NCI-H187 treated with DMSO at 0.1 percent for 48 hours (cell line): ENCODE data around the gene LINC00632.

Experiments used
- DNase-seq: peaks from one replicate; lab custom pipeline; 2025; lab: John Stamatoyannopoulos, UW

The LINC00632 gene

GRCh38 chrX:140765043-140765784 lies 55.7 kb downstream of the LINC00632 start:
- no peak for DNase-seq

DNA sequence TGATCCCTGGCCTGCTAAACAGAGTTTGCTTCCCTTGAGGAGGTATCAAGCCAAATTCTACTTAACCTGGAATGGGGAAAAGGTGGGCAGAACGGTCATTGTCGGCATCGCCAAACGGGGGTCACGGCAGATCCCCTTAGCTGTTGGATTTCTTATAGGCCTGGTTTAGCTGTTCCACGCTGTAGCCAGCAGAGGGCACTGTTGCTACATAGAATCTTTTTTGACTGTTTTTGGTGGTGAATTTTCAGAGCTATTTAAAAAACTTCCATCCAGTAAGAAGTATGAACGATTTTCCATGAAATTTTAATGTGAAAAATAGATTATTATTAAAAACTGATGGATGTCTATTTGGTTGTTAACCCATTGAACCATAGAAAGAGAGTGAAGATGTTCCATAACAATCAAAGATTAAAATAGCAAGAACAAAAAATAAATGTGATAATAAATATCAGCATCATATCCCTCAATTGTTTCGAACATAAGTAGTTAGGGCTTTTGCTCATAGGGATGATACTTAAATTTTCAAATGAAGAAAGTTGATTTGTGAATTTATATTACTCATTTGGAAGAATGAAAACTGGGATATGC lies 56.6 kb downstream of the LINC00632 start:
- no peak for DNase-seq

- no peak for DNase-seq
These were observed 58.1 kb downstream of the LINC00632 start for GRCh38 chrX:140767646-140768045.

DNA sequence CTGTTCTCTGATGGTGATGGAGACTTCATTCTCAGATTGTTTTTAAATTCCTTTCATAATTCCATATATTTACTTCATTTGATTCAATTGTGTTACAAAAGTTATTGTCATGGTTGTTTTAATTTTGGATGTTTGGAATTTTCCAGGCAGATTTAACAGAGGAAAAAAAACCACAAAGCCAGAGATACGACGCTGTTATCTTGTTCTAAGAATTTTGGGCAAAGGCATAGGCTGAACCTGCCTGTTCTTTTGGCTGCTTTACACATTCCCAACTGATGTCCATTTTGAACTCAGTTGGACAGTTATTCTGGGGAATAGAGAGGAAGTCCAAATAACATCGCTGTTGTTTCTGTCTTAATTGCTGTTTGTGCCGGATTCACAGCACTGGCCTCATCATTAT lies 65.7 kb downstream of the LINC00632 start:
- DNase-seq = no peak

DNA sequence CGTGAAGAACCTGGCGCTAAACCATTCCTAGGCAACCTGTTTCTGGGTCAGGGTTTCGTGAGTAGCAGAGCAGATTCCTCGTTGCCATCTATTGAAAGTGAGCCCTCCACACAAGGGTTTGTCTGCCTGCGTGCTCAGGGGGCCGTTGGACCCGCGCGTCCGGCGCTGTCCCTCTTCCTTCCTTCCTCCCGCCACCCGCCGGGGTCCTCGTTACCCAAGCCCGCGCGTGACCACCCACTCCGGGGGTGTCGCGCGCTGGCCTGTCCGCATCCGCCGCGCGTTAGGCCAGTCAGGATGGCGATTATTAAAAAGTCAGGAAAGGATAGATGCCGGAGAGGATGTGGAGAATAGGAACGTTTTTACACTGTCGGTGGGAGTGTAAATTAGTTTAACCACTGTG lies 66.8 kb downstream of the LINC00632 start:
- no peak for DNase-seq

GRCh38 chrX:140794642-140795041 lies 85.1 kb downstream of the LINC00632 start:
- DNase-seq = no peak

DNA sequence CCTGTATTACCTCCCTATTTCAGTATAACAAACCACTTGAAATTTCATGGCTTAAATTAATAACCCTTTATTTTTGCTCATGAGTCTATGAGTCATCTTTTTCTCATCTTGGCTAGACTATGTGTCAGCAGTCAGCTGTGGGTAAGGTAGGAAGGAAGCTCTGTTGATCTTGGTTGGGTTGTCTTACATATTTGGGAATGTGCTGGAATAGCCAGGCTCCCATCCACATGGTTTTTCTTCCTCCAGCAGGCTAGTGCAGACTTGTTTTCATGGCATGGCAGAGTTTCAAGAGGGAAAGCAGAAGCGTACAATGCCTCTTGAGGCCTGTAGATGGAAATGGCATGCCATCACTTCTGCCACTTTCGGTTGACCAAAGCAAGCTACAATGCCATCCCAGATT lies 89.7 kb downstream of the LINC00632 start:
- DNase-seq = no peak

- DNase-seq = no peak
These were observed 94.7 kb downstream of the LINC00632 start for GRCh38 chrX:140804292-140804691.

DNA sequence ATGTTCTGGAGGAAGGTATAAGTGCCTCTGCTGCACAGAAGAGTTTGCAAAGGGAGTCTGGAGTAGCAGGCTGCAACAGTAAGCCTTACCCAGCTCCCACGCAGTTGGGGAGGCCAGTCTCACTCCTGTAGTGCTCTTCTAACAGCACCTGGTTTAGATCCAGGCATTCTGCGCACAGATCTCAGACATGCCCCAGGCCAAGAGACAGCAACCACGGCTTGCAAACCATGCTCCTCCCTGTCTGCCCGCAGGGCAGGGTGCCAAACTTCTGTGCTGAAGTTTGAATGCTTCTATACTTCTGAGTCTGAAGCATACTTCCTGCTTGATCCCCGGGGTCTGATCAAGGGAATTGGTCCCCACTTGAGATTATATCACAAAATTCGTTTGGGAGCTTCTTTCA lies 106.3 kb downstream of the LINC00632 start:
- no peak for DNase-seq

DNA sequence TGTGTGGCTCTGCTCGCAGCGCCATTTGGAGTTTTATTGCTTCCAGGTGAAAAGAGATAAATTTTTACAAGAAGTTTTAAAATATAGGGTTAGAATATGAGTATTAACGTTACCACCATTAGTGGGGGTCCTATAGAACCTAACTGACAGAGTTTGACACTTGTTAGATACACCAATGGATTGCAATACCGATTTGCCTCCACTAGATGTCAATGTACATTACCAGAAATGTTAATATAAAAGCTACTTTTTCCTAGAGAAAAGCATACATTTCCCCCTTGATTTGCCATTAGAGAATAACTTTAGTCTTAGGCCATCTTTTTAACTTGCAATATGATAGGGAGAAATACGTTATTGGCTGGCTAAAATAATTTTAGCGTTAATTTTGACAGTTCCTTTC lies 108.4 kb downstream of the LINC00632 start:
- no peak for DNase-seq

GRCh38 chrX:140821280-140821679 lies 111.7 kb downstream of the LINC00632 start:
- DNase-seq = no peak

DNA sequence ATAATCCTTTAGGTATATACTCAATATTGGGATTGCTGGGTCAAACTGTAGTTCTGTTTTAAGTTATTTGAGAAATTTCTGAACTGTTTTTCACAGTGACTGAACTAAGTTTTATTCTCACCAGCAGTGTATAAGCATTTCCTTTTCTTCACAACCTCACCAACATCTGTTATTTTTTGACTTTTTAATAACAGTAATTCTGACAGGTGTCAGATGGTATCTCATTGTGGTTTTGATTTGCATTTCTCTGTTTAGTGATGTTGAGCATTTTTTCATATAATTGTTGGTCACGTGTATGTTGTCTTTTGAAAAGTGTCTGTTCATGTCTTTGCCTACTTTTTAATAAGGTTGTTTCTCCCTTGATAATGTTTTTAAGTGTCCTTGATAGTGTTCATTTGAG lies 112.6 kb downstream of the LINC00632 start:
- no peak for DNase-seq

DNA sequence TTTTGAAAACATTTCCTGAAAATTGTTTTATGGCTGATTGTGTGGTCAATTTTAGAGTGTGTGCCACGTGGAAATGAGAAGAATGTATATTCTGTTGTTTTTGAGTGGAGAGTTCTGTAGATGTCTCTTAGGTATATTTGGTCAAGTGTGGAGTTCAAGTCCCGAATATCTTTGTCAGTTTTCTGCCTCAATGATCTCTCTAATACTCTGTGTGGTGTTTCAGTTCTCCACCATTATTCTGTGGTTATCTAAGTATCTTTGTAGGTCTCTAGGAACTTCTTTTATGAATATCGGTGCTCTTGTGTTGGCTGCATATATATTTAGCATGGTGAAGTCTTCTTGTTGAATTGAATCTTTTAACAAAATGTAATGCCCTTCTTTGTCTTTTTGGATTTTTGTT lies 113.3 kb downstream of the LINC00632 start:
- no peak for DNase-seq

- no peak for DNase-seq
These were observed 127.3 kb downstream of the LINC00632 start for GRCh38 chrX:140836874-140837273.
